Cerebellar nuclear complex (tissue), 1 donor: ENCODE data around the gene USP6NL.
"Not testable (repeated sequence)": the region's sequence is repeated elsewhere in the genome, so short reads cannot be mapped to it uniquely, and the experiment has no call there.

Source experiments
- DNase-seq, 2 experiments: peaks; one replicate each; lab custom pipeline; 2025; lab: John Stamatoyannopoulos, UW

The USP6NL gene

GRCh38 chr10:11515596-11516430 lies 95.6 kb downstream of the USP6NL start:
- DNase-seq = no peak

DNA sequence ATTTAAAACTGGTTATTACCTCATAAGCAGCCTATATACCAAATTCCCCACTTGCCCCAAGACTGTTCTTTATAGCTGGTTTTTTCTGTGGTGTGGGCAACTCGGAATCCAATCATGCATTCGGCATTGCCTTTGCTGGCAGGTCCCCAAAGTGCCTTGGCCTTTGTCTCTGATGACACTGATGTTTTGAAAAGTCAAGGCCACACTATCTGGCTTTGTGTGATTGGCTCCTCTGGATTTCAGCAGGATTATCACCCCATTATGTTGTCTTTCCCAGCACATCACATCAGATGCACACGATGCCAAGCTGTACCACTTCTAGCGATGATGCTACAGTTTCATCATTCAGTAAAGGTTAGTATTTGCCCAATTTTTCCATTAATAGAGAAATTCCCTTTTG lies 97.7 kb downstream of the USP6NL start:
- DNase-seq = no peak

DNA sequence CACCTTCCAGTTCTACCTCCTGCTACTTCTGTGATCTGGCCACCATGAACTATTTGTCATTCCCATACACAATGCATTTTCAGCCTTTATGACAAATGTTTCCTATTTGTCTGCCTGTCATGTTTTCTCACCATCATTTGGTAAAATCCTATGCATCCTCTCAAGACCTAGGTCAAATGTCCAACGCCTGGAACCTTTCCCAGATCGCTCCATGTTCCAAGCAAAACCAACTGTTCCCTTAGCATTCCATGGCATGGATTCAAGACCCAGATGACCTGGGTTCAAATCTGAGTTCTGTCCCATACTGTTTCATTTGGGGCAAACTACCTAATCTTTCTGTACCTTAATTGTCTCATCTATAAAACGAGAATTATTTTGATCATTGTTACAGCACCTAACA lies 98.9 kb downstream of the USP6NL start:
- no peak for DNase-seq

DNA sequence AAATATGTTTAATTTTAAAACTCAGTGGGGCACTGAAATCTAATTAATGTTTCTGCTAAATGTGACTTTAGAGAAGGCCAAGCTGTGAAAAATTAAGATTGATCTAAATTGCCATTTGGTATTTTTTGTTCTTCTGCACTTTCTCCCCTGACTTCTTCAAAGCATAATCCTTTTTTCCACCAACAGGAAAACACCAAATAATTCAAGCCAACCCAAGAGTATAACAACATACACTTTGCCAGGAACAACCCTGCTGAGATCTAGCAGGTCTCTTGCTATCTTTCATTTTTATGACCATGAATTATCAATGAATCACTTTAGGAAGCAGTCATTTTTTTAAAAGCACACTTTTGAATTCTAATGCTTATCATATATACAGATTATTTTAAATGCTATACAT lies 100.1 kb downstream of the USP6NL start:
- DNase-seq = no peak

DNA sequence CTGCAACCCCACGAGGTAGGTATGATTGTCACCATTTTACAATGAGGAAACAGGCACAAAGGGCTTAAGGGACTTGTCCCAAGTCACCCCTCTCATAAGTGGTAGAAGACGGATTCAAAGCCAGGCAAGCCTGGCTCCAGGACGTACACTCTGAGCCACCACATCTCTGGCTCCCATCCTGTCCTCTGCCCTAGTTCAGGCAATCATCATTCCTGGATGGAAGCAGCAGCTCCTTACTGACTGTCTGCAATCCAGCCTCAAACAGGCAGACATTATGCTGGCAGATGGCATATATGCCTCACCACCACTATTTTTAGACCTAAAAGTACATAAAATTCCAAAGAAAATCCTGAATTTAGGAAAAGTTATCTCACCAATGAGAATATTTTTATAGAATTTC lies 100.7 kb downstream of the USP6NL start:
- no peak for DNase-seq

- no peak for DNase-seq
Observed at GRCh38 chr10:11510281-11510680, 101.2 kb downstream of the USP6NL start.

DNA sequence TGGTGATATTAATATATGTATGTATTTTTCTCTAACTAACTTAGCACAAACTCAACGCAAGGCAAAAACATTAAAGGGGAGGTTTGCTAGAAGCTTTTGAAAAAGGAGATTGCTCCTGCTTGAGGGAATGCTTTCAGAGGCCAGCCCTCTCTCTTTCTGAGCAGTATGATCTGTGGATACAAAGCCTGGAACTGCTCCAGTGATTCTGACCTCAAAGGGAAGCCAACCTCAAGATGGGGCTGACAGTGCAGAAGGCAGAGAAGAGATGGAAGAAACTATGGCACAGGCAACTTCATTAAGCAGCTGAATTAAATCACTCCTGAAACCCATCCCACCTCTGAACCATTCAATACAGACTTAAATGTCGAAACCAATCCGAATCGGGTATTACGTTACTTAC lies 102.4 kb downstream of the USP6NL start:
- DNase-seq = no peak

DNA sequence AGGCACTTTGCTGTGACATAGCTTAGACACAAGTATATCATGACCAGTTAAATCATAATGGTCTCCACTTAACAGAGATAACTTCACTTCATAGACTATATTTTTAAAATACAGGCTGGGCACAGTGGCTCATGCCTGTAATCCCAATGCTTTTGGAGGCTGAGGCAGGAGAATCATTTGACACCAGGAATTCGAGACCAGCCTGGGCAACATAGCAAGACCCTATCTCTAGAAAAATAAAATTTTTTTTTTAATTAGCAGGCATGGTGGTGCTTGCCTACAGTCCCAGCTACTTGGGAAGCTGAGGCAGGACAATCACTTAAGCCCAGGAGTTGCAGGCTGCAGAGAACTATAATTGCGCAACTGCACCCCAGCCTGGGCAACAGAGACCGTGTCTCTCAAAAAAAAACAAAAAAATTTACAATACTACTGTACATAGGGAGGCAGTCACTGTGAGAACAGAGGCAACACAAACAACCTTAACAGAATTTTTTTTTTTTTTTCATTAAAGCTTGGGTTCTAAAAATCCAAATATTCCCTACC lies 105.1 kb downstream of the USP6NL start:
- DNase-seq = no peak

DNA sequence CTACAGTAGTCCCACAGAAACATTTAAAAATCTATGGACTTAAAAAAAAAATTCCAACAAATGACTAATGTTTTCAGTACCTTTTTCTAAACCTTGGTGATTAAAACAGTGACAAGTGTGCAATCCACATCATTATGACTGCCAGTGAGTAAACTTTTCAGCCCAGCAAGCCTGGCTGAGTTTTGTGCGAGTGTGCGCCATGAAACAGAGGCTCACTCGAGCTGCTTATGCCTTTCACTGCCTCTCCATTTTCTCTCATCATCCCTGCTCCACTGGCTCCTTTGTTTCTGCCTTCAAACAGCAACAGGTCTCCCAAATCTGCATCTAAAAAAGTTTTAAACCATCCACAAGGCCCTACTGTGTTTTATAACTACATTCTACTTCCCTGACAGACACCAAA lies 105.8 kb downstream of the USP6NL start:
- DNase-seq = no peak

DNA sequence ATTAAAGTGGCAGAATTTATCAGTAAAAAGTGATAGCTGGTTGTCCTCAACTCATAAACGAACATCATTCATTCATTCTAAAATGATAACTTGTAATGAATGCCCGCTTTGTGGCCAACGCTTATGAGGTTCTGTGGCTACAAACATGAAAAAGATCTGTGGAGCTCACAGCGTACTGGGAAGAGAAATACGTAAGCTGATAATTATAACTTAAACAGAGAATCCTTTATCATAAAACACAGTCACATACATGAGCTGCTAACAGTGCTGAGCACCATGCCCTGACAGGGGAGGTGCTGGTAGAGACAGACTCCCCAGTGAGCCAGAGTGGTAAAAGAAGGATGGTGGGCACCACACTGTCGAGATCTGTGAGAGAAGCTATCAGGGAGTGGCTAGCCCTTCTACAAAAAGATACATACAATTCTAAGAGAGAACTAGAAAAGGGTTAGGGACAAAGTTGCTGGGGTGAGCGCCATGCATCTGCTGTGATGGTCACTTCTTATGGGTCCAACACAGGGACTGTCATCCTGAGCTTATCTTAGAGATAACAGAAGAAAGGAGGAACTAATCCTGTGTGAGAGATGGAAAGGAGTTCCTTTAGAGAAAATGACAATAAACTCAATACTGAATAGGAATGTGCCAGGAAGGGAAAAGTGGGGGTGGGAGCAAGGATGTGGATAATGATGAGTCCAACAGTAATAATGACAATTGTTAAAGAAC lies 106.7 kb downstream of the USP6NL start:
- DNase-seq = no peak

DNA sequence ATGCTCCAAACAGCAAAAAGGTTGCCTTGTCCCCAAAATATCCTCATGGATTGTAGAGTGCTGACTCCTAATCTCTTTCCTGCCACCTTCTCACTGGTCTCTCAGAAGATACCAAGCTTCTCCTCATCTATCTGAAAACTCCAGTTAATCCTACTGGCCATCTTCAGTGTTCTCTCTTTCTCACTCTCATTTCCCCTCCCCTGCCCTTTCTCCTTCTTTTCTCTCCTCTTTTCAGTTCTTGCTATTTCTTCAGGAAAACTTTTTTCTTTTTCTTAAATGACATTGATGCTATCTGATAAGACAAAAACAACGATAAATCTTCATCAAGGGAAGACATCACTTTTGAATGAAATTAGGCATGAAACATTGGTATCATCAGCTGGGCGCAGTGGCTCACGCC lies 109.8 kb downstream of the USP6NL start:
- DNase-seq = no peak

DNA sequence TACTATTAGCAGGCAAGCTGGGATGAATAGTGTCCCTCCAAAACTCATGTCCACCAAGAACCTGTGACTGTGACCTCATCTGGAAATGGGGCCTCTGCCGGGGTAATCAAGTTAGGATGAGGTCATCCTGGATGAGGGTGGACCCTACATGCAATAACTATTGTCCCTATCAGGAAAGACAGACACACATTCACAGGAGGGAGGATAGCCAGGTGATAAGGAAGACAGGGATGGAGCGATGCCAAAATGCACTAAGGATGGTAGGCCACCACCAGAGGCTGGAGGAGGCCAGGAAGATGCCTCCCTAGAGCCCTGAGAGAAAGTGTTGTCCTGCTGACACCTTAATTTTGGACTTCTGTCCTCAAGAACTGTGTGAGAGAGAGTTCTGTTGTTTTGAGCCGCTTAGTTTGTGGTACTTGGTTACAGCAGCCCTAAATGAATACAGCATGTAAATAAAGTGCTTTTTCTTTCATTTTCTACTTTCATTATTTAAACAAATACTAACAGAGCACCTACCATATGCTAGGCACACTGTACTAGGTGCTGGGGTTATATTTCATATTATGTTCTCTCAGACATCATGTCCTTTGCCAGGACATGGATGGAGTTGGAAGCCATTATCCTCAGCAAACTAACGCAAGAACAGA lies 111.9 kb downstream of the USP6NL start:
- DNase-seq = no peak

DNA sequence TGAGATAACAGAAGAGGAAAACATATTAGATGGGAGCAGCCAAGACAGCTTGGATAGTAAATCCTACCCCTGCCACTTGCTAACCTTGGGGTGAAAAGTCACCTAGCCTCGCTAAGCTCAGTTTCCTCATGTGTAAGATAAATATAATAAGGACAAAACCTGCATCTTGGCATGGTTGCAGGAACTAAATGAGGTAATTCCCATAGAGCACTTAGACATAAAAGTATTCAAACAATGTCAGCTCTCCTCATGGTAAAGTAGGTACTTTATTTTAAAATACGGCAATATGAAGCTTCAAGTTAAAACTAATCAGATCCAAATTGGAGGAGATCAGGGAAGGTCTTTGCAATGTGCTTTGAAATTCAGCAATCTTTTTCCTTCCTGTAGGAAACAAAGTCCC lies 113.1 kb downstream of the USP6NL start:
- DNase-seq = no peak

DNA sequence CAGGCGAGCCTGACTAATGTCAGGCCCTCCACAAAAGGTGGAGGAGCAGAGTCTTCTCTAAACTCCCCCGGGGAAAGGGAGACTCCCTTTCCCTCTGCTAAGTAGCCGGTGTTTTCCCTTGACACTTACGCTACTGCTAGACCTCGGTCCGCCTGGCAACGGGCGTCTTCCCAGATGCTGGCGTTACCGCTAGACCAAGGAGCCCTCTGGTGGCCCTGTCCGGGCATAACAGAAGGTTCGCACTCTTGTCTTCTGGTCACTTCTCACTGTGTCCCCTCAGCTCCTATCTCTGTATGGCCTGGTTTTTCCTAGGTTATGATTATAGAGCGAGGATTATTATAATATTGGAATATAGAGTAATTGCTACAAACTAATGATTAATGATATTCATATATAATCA lies 116.5 kb downstream of the USP6NL start:
- DNase-seq = not testable (repeated sequence)

DNA sequence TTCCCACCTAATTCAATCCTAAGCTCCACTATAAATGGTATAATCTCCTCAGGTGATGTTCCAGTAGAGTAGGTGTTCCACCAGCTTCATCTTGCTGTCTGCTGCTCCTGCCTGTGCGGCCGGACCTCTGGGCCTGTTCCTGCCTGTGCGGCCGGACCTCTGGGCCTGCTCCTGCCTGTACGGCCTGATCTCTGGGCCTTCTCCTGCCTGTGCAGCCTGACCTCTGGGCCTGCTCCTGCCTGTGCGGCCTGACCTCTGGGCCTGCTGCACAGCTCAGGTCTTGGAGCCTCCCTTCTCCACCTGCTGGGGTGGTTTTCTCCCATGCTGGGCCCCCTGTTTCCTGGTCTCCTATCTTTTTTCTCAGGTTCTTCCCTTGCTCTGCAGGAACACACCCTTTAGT lies 117.8 kb downstream of the USP6NL start:
- DNase-seq = no peak

DNA sequence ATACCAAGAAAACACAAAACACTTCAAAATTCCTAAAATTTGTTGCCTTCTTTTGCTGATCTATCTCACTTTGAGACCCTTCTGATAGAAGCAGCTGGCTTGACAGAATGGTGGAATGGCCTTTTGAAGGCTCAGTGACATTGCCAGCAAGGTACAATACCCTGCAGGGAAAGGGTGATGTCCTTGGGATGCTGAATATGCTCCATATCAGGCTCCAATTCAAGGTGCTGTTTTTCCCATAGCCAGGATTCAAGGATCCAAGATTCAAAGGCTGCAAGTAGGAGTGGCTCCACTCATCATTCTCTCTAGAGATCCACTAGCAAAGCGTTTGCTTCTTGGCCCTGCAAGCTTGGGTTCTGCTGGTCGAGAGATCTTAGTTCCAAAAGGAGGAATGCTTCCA lies 120.4 kb downstream of the USP6NL start:
- no peak for DNase-seq

- no peak for DNase-seq
Observed at GRCh38 chr10:11489591-11489990, 121.9 kb downstream of the USP6NL start.

DNA sequence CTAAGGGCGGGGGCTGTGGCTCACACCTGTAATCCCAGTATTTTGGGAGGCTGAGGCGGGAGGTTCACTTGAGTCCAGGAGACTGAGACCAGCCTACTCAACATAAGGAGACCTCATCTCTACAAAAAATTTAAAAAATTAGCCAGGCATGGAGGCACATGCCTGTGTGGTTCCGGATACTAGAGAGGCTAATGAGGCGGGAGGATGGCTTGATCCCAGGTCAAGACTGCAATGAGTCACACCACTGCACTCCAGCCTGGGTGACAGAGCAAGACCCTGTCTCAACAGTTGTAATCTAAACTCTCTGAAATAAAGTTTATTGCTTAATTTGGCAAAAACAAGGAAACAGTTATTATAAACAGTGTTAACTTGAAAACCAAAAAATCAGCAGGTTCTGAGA lies 123.3 kb downstream of the USP6NL start:
- no peak for DNase-seq

GRCh38 chr10:11483201-11484148 lies 128.0 kb downstream of the USP6NL start:
- no peak for DNase-seq

- no peak for DNase-seq
Observed at GRCh38 chr10:11482306-11482705, 129.1 kb downstream of the USP6NL start.

- no peak for DNase-seq
Observed at GRCh38 chr10:11480687-11481086, 130.8 kb downstream of the USP6NL start.

DNA sequence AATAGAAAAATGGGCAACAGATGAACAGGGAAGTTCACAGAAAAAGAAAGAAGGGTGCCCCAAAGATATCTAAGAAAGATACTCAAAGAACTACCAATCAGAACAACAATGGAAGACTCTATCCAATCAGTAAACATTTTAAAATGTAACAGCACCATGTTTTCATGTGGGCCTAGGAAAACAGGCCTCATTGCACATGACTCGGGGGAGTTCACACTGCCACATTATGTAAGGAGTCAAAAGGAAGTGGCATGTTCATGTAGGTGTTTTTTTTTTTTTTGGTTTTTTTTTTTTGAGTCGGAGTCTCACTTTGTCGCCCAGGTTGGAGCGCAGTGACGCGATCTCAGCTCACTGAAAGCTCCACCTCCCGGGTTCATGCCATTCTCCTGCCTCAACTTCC lies 132.2 kb downstream of the USP6NL start:
- DNase-seq = no peak
